OCI-LY3 (cell line): ENCODE results near the gene CABLES1.

Experiments
- EZH2phosphoT487 ChIP-seq: fragments of 200-600 bp; shearing (Covaris generic); IDR thresholded peaks from 2 replicates; pipeline ENCODE4 v1.6.1; 2018; ENCODE audit warnings: antibody characterized with exemption, mixed run types, low read depth
- TF ChIP-seq, protein P1 (sequence below): fragments of 200-600, 300-600 bp; sonication (generic); IDR thresholded peaks from 2 replicates; pipeline ENCODE4 v1.5.1; 2014; ENCODE audit warnings: antibody characterized with exemption, low read length, low read depth

DNA sequence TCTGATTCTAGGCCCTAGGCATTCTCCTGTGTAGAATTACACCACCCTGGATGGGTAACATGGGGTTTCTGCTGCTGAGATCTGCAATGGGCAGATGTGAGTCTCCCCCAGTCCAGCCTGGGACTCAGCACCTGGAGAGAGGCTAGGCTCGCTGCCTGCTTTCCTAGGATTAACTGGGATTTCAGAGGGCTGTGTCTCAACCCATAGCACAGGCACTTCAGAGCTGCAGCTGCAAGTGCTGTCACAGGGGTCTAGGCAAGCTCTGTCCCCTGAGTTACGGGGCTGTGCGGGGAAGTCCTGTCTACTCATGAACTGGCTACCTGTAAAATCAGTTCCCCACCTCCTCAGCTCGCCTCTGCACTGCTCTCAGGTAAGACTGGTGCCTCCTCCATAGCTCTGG lies 51.5 kb downstream of the CABLES1 start:
- TF ChIP-seq, protein P1, sequence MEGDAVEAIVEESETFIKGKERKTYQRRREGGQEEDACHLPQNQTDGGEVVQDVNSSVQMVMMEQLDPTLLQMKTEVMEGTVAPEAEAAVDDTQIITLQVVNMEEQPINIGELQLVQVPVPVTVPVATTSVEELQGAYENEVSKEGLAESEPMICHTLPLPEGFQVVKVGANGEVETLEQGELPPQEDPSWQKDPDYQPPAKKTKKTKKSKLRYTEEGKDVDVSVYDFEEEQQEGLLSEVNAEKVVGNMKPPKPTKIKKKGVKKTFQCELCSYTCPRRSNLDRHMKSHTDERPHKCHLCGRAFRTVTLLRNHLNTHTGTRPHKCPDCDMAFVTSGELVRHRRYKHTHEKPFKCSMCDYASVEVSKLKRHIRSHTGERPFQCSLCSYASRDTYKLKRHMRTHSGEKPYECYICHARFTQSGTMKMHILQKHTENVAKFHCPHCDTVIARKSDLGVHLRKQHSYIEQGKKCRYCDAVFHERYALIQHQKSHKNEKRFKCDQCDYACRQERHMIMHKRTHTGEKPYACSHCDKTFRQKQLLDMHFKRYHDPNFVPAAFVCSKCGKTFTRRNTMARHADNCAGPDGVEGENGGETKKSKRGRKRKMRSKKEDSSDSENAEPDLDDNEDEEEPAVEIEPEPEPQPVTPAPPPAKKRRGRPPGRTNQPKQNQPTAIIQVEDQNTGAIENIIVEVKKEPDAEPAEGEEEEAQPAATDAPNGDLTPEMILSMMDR: no peak
- TF ChIP-seq EZH2phosphoT487: no peak
